ENCODE data around the gene UBN1.

DNA sequence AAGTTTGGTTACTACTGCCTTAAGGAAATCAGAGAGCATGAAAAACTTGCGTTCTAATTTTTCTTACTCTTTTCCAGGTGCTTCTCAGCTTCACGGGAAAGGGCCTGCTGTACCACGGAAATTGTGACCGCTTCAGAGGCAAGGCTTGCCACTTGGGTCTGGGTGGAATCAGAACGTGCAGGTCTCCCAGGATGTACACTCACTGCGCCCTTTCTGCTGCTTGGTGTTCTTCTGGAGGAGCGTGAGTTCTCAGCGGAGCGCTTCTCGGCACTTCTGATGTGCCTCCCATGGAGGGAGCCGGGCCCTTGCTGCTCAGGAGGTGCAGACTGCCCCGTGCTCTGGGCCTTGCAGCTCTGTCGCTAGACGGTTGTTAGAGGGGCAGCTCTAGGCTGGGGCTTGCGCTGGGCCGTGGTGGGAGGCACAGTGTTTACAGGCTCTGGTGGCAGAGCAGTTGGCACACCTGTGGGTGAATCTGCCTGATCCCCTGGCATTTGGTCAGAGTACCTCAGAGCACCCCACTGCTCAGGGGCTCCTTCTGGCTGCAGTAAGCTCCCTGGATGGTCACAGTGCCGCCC lies 32.8 kb downstream of the UBN1 start:
- TF ChIP-seq, protein P1, sequence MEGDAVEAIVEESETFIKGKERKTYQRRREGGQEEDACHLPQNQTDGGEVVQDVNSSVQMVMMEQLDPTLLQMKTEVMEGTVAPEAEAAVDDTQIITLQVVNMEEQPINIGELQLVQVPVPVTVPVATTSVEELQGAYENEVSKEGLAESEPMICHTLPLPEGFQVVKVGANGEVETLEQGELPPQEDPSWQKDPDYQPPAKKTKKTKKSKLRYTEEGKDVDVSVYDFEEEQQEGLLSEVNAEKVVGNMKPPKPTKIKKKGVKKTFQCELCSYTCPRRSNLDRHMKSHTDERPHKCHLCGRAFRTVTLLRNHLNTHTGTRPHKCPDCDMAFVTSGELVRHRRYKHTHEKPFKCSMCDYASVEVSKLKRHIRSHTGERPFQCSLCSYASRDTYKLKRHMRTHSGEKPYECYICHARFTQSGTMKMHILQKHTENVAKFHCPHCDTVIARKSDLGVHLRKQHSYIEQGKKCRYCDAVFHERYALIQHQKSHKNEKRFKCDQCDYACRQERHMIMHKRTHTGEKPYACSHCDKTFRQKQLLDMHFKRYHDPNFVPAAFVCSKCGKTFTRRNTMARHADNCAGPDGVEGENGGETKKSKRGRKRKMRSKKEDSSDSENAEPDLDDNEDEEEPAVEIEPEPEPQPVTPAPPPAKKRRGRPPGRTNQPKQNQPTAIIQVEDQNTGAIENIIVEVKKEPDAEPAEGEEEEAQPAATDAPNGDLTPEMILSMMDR (IDR thresholded peaks at IDR 0.05; ENCODE audit: low read length) = no peak
- no peak for TF ChIP-seq EZH2 (IDR thresholded peaks at IDR 0.05; ENCODE audit: borderline replicate concordance, low read length)

Measured in OCI-LY1 (cell line).